HL-60/S4 (cell line): ENCODE measurements around the gene AHSA1.

Experiments used
- in situ Hi-C: fragments of 300-500 bp; cut with MboI; formaldehyde crosslinking; loops from 2 replicates; pipeline ENCODE4 v1.14.3; 2022; ENCODE audit warnings: low sequenced_read_pairs

The AHSA1 gene

GRCh38 chr14:77470224-77470870 is 12.5 kb downstream of the AHSA1 start:
- in situ Hi-C loops: no loop called here

GRCh38 chr14:77473921-77474320 is 16.0 kb downstream of the AHSA1 start:
- in situ Hi-C loops: no loop called here

GRCh38 chr14:77474479-77475177 is 16.7 kb downstream of the AHSA1 start:
- in situ Hi-C loops: no loop called here

- in situ Hi-C loops: no loop called here
Measured at GRCh38 chr14:77475432-77476115, 17.7 kb downstream of the AHSA1 start.

- in situ Hi-C loops: no loop called here
Measured at GRCh38 chr14:77478029-77478428, 20.1 kb downstream of the AHSA1 start.

GRCh38 chr14:77478796-77479195 is 20.9 kb downstream of the AHSA1 start:
- in situ Hi-C loops: no loop called here

- in situ Hi-C loops: no loop called here
Measured at GRCh38 chr14:77482422-77482821, 24.5 kb downstream of the AHSA1 start.

- in situ Hi-C loops: no loop called here
Measured at GRCh38 chr14:77485256-77485655, 27.4 kb downstream of the AHSA1 start.

GRCh38 chr14:77485901-77486678 is 28.2 kb downstream of the AHSA1 start:
- in situ Hi-C loops: no loop called here

GRCh38 chr14:77488558-77488957 is 30.7 kb downstream of the AHSA1 start:
- in situ Hi-C loops: no loop called here

GRCh38 chr14:77489041-77489440 is 31.1 kb downstream of the AHSA1 start:
- in situ Hi-C loops: no loop called here

GRCh38 chr14:77490347-77490986 is 32.6 kb downstream of the AHSA1 start:
- in situ Hi-C loops: no loop called here

- in situ Hi-C loops: no loop called here
Measured at GRCh38 chr14:77491056-77491455, 33.2 kb downstream of the AHSA1 start.

- in situ Hi-C loops: no loop called here
Measured at GRCh38 chr14:77495334-77495733, 37.4 kb downstream of the AHSA1 start.

- in situ Hi-C loops: no loop called here
Measured at GRCh38 chr14:77498120-77498979, 40.5 kb downstream of the AHSA1 start, which contains the start of gene ISM2. Gene ISM2 (minus strand): TSS chr14:77498816. CDS start chr14:77498793, 23 bp downstream.

- in situ Hi-C loops: no loop called here
Measured at GRCh38 chr14:77498984-77499527, 41.2 kb downstream of the AHSA1 start.

- in situ Hi-C loops: no loop called here
Measured at GRCh38 chr14:77502109-77502782, 44.4 kb downstream of the AHSA1 start.

- in situ Hi-C loops: no loop called here
Measured at GRCh38 chr14:77503138-77503537, 45.2 kb downstream of the AHSA1 start.

GRCh38 chr14:77505031-77505430 is 47.1 kb downstream of the AHSA1 start:
- in situ Hi-C loops: no loop called here
